ENCODE measurements around the gene PHKG2.
A peak's percentile ranks its signal among the peaks of the same experiment; 100 is the strongest.

Gene PHKG2

DNA sequence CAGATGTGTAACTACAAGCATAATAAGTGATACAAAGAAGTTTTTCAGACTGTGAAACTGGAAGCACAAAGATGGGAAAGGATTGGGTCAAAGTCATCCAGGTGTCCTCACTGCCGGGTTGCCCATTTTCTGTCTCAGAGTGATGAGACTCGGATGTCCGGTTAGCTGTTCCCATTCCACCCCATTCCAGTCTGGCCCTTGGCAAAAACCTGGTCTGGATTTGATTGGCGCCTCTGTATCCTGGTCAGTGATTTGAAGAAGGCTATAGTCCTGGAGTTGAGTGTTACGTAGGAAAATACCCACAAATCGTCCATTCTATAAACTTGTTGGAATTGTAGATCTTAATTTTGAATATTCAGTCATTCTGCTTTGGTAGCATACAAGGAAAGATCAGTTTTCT lies 19.9 kb upstream of the PHKG2 start:
- DNase-seq (ENCODE audit: low read depth): no peak

DNA sequence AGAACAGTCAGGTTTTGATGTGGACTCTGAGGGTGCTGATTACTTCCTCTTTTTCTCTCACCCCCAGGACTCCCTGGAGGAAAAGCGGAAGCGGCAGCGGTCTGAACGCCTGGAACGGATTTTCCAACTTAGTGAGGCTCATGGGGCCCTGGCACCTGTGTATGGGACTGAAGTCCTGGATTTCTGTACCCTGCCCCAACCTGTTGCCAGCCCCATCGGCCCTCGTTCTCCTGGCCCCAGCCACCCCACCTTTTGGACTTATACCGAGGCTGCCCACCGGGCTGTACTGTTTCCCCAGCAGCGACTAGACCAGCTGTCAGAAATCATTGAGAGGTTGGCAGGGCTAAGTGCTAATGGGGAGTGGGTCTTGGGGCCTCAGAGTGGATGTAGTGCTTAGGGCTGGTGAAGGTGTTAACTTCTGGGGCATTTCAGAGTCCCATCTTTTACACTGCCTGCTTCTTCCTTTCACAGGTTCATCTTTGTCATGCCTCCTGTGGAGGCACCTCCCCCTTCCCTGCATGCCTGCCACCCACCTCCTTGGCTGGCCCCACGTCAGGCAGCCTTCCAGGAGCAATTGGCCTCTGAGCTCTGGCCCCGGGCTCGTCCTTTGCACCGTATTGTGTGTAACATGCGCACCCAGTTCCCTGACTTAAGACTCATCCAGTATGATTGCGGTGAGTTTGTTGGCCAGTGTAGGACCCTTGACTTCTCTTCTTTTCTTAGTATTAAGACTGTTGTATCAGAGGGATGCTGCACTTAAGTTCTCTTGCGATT lies 19.1 kb upstream of the PHKG2 start:
- DNase-seq (ENCODE audit: low read depth): no peak

DNA sequence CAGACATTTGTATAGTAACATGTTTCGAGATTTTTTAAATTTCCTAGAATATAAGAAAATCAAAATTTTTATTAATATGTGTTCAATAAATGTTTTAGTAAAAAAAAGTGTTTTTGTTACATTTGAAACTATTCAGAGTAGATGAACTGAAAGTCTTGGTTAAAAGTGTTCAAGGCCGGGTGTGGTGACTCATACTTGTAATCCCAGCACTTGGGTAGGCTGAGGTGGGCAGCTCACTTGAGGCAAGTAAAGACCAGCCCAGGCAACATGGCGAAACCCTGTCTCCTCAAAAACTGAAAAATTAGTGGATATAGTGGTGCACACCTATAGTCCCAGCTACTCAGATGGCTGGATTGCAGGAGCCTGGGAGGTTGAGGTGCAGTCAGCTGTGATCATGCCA lies 16.8 kb upstream of the PHKG2 start:
- no peak for DNase-seq (ENCODE audit: low read depth)

DNA sequence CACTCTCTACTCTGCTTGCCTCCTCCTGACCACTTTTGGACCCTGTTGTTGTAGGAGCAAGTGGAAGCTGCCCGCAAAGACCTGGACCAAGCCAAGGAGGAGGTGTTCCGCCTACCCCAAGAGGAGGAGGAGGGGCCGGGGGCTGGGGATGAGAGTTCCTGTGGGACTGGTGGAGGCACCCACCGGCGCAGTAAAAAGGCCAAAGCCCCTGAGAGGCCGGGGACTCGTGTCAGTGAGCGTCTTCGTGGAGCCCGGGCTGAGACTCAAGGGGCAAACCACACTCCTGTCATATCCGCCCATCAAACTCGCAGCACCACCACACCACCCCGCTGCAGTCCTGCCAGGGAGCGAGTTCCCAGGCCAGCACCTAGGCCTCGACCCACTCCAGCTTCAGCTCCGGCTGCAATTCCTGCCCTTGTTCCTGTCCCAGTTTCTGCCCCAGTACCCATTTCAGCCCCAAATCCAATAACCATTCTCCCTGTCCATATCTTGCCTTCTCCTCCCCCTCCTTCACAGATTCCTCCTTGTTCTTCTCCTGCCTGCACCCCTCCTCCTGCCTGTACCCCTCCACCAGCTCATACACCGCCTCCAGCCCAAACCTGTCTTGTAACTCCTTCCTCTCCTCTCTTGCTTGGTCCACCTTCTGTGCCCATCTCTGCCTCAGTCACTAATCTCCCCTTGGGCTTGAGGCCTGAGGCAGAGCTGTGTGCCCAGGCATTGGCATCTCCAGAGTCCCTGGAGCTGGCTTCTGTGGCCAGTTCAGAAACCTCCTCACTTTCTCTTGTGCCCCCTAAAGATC lies 11.0 kb upstream of the PHKG2 start:
- DNase-seq (ENCODE audit: low read depth): no peak

DNA sequence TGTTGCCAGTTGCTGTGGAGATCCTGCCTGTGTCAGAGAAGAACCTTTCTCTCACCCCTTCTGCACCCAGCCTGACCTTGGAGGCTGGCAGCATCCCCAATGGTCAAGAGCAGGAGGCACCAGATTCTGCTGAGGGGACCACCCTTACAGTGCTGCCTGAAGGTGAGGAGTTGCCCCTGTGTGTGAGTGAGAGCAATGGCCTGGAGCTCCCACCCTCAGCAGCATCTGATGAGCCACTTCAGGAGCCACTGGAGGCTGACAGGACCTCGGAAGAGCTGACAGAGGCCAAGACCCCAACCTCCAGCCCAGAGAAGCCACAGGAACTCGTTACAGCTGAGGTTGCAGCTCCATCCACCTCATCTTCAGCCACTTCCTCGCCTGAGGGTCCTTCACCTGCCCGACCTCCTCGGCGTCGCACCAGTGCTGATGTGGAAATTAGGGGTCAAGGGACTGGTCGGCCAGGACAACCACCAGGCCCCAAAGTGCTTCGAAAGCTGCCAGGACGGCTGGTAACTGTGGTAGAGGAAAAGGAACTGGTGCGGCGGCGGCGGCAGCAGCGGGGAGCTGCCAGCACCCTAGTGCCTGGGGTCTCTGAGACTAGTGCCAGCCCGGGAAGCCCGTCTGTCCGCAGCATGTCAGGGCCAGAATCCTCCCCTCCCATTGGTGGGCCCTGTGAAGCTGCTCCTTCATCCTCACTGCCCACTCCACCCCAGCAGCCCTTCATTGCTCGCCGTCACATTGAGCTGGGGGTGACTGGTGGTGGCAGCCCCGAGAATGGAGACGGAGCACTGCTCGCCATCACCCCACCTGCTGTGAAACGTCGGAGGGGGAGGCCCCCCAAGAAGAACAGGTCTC lies 10.2 kb upstream of the PHKG2 start:
- no peak for DNase-seq (ENCODE audit: low read depth)

DNA sequence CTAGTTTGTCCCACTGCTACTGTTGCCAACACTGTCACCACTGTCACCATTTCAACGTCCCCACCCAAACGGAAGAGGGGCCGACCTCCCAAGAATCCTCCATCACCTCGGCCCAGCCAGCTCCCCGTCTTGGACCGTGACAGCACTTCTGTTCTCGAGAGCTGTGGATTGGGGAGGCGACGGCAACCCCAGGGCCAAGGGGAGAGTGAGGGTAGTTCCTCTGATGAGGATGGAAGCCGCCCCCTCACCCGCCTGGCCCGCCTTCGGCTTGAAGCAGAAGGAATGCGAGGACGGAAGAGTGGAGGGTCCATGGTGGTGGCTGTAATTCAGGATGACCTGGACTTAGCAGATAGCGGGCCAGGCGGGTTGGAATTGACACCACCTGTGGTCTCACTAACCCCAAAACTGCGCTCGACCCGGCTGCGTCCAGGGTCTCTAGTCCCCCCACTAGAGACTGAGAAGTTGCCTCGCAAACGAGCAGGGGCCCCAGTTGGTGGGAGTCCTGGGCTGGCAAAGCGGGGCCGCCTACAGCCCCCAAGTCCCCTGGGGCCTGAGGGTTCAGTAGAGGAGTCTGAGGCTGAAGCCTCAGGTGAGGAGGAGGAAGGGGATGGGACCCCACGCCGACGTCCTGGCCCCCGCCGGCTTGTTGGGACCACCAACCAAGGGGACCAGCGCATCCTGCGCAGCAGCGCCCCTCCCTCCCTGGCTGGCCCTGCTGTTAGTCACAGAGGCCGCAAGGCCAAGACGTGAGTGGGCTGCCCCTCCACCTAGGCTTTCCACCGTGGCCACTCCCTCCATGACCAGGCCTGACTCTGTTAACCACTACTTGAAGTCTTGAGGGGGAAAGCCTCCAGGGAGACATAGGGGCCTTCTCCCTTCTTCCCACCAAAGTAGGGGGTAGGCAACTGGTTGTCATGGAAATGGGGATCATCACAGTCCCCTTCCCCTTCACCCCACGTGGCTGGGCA lies 9.0 kb upstream of the PHKG2 start:
- no peak for DNase-seq (ENCODE audit: low read depth)

DNA sequence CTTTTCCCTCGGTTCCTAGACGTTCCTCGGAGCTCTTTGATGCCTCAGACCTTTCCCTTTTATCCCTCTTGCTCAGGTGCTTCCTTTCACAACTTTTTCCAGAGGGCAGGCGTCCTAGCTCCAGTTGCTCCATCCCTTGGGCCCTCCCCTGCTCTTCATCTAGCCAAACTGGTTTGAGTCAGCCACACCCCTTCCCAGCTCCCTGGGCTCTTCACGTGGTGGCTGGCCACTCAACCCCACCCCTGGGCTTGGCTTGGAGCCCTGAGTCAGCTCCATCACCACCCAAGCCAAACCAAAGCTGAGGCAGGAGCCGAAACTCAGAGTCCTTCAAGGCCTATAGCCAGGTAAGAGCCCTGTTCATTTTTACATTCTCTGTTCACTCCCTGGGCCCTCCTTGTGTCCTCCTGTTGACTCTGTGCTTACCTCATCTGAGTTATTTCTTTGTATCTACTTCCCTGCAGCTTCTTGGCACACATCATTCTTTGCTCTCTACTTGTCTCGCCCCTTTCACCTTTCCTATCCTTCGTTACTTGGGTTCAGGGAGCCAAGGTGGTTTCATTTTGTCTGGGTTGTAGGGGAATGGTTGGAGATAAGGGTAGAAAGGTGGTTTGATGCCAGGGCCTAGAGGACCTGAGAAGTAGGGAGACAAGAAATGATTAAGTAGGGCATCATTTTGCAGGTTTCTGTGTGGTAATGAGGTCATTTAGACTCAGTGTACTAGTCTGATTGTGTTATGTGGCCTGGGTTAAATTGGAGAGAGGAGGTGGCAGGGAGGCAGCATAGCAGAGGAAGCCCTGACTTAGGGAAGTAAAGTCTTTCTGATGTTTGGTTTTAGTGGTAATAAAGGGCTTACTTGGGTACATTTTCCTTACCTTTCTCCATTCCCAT lies 7.6 kb upstream of the PHKG2 start:
- peak; percentile 67 for DNase-seq (ENCODE audit: low read depth)

DNA sequence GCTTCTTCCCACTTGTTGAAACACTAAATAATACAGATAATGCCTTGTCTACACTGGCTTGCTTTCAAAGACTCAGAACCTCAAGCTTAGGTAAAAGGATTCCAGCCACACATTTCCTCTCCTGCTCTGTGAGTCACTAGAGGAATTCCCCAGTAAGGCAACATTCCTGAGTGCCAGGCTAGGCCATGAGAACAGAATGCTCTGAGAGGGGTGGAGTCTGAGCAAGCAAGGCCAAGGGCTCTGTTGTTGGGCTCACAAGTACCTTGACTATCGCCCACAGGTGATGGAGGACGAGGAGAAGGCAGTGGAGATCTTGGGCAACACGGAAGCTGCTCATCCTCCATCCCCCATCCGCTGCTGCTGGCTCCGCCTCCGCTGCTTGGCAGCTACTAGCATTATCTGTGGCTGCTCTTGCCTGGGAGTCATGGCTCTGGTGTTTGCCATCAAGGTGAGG lies 6.7 kb upstream of the PHKG2 start:
- DNase-seq (ENCODE audit: low read depth): peak; percentile 58

DNA sequence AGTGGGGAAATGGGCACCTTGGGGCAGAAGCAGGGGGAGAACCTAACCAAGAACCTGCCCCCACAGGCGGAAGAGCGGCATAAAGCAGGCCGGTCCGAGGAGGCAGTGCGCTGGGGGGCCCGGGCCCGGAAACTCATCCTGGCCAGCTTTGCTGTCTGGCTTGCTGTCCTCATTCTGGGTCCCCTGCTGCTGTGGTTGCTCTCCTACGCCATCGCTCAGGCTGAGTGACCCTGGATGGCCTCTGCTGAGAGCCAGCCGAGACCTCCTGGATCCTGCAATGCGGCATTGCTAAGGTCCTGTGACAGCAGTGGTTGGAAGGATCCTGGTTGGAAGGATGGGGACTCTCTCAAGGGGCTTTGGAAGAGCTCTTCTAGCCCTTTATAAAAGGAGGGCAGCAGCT lies 4.5 kb upstream of the PHKG2 start:
- no peak for DNase-seq (ENCODE audit: low read depth)

DNA sequence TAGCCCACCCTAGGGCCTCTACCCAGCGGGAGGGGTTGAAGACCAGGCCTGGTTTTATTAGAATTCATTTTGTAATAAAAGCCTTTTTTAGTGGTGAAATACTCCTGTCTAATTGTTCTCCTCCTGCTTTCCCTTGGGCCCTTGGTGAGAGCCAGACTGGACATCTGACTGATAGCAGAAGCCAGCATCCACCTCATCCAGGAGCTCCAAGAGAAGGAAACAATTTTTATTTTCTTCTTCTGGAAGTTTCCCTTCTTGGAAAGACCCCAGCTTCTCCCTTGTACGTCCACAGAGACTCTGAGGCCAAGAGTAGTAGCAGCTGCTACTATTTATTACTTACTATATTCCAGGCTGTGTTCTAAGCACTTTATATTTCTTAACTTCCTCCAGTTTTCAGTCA lies 4.0 kb upstream of the PHKG2 start:
- no peak for DNase-seq (ENCODE audit: low read depth)

DNA sequence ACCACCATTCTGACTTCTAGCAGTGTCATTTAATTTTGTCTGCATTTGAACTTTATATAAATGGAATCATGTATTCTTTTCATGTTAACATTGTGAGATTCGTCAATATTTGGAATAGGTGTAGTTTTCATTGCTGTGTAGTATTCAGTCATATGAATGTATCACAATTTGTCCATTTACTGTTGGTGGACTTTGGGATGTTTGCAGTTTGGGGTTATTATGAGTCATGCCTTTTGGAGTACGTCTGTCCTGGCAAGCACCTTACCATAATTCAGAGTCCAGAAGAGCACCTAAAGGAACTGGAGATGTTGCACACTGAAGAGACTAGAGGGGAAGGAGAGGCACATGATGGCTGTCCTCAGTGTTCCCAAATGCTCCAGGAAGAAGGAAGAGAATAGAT lies 3.1 kb upstream of the PHKG2 start:
- DNase-seq (ENCODE audit: low read depth): no peak

DNA sequence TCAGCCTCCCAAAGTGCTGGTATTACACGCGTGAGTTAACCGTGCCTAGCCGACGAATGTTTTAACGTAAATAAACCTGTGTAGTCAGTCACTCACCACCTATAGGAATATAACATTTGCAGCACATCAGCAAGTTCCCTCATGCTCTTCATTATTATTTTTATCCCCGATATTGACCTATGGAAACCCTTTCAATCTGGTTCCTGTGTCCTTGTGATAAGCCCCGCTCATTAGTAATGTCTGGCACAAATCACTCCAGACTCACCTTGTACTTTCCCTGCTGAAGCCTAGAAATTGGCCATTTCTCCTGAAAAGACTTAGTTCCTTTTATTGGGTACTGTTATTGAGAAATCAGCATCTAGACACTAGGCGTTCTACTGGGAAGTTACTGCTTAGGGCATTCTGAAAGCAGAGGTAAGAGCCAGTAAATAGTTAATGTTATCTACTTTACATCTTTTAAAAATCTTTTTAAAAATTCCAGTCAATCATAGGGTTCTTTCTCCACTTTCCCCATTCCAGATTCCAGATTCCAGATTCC lies 1.5 kb upstream of the PHKG2 start:
- no peak for DNase-seq (ENCODE audit: low read depth)

DNA sequence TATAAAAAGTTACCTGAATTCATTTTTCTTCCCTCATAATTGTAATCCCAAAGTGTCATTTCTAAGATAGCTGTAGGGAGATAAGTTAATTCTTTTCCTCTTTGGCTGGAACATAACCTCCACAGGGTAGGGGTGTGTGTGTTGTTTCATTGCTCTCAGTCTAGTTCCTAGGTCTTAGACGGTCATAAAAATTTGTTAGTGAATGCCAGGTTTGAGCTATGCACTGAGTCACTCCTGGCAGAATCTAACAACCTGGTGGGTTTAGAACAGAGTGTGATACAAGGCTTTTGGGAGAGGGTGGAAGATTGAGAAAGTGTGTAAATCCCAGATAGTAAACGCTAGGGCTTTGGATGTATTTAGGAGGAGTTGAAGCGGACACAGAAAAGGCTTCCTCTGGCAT lies 894 bp upstream of the PHKG2 start:
- peak; percentile 32 for DNase-seq (ENCODE audit: low read depth)

DNA sequence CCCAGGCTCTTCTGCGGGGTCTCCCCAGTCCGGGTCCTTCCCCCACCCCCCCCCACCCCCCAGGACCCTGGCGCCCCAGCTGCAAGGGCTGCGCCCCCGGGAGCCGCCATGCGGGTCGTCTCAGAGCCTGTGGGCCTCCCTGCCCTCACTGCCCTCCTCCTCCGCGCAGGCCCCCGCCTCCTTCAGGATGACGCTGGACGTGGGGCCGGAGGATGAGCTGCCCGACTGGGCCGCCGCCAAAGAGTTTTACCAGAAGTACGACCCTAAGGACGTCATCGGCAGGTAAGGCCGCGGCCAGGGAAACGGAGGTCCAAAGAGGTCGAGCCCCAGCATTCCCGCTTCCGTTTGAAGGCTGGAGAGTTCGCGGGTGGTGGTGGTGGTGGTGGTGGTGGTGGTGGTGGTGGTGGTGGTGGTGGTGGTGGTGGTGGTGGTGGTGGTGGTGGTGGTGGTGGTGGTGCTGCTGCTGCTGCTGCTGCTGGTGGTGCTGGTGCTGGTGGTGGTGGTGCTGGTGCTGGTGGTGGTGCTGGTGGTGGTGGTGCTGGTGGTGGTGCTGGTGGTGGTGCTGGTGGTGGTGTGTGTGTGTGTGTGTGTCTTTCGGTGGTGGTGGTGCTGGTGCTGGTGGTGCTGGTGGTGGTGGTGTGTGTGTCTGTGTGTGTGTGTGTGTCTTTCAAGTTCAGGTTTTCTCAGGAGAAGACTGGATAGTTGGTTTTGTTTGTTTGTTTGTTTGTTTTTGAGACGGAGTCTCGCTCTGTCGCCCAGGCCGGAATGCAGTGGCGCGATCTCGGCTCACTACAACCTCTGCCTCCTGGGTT lies 615 bp downstream of the PHKG2 start:
- DNase-seq (ENCODE audit: low read depth): no peak

DNA sequence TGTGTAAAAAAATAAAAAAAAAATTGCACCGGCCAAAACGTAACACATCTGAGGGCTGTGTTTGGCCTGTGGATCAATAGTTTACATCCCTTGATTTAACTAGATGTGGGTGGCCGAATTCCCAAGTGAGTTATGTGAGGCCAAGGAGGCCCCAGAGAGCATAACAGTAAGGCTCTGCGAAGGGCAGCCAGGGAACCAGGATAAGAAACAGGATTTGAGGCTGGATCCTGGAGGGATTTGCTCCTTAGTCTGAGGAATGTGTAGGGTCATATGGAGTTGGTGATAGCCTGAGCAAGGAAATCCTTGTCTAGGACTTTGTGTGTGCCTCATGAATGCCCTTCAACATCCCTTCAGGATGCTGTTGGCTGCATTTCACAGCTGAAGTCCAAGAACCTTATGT lies 2.0 kb downstream of the PHKG2 start:
- DNase-seq (ENCODE audit: low read depth): no peak

DNA sequence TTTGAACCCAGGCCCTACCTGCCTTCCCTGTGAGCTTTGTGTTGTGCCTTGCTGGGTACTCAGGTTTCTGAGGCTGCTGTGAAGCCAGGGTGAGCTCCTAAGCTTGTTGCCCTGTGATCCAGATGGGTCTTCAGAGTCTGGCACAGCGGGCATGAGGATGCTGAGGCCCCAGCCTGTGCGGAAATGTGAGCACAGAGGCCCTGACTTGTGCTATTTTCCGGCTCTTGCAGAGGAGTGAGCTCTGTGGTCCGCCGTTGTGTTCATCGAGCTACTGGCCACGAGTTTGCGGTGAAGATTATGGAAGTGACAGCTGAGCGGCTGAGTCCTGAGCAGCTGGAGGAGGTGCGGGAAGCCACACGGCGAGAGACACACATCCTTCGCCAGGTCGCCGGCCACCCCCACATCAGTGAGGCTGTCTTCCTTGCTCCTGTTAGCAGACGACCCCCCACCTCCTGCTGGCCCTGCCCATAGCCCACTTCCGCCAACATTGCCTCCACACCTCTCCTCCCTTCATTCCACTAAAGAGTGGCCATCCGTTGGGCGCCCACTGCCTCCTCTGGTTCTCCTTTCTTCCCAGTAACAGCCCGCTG lies 2.7 kb downstream of the PHKG2 start:
- DNase-seq (ENCODE audit: low read depth): no peak

DNA sequence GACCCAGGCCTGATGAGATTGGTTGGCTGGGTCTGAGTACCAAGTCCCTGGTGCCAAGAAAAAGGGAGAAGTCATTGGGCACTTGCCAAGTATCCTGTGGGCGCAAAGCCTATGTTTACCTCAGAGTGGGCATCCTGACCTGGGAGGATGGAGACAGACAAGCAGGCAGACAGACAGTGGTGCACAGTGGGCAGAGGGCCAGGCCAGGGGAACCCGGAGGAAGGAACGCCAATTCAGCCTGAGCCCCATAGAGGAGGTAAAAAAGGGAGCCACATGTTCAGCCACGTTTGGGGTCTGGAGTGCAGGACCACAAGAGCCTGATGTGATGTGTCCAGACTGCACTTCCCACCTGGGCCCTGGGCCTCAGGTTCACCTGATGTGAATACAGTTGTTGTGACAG lies 5.4 kb downstream of the PHKG2 start:
- DNase-seq (ENCODE audit: low read depth): no peak

DNA sequence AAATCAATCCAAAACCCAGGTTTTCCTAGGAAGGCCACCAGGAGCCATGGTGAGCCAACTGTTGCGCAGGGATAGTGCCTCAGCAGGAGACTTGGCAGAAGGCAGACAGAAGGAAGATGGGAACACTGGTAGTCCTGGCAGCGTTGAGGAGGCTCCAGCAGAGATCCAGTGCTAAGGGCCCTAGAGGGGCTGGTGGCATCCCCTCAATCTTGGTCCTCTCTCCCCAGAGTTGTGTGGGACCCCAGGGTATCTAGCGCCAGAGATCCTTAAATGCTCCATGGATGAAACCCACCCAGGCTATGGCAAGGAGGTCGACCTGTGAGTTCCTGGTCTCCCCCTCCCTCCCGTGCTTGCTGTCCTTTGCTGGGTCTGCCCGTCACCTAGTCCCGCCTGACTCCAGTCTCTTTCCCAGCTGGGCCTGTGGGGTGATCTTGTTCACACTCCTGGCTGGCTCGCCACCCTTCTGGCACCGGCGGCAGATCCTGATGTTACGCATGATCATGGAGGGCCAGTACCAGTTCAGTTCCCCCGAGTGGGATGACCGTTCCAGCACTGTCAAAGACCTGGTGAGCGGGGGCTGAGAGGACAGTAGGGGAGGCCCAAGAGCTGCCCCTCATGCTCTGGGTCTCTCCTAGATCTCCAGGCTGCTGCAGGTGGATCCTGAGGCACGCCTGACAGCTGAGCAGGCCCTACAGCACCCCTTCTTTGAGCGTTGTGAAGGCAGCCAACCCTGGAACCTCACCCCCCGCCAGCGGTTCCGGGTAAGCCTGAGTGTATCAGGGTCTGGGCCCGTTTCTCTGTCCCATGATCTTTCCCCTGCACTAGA lies 7.9 kb downstream of the PHKG2 start:
- DNase-seq (ENCODE audit: low read depth): no peak

All from GM04504 (cell line).